HL-60 (cell line): ENCODE results near the gene SKAP2.

Experiments used
- GABPA ChIP-seq: IDR thresholded peaks from 2 replicates; pipeline ENCODE4 v1.6.1; 2012; ENCODE audit warnings: low read depth
- POLR2AphosphoS5 ChIP-seq: IDR thresholded peaks from 2 replicates; pipeline ENCODE4 v1.6.1; 2012; ENCODE audit warnings: low read depth
- SPI1 ChIP-seq: IDR thresholded peaks from 2 replicates; pipeline ENCODE4 v1.6.1; 2012; ENCODE audit warnings: low read depth, mild to moderate bottlenecking, borderline replicate concordance
- TF ChIP-seq, protein P1 (sequence below): IDR thresholded peaks from one replicate; pipeline ENCODE4 v1.5.1; 2011; ENCODE audit warnings: low read length, control low read depth, inconsistent platforms; ENCODE audit not compliant: insufficient read depth
- TF ChIP-seq, protein P2 (sequence below): IDR thresholded peaks from 2 replicates; pipeline ENCODE4 v1.6.1; 2012; ENCODE audit warnings: low read depth; ENCODE audit not compliant: insufficient replicate concordance

DNA sequence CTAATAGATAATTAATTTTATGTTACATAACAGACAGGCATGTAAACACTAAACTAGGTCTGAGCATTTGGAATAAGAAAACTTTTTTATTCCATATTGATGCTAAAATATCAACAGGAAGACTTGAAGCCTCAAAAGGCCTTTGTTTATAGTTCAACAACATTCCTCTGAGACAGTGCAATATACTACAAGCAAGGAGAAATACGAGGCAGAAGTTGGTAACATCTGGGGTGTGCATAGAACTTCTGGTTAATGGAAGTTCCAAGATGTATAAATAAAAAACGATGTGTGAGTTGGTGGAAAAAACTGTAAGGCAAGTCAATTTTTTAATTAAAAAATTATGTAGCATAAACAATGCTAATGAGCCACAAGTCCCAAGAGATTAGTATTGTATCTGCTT is 139.6 kb downstream of the SKAP2 start:
- TF ChIP-seq, protein P1, sequence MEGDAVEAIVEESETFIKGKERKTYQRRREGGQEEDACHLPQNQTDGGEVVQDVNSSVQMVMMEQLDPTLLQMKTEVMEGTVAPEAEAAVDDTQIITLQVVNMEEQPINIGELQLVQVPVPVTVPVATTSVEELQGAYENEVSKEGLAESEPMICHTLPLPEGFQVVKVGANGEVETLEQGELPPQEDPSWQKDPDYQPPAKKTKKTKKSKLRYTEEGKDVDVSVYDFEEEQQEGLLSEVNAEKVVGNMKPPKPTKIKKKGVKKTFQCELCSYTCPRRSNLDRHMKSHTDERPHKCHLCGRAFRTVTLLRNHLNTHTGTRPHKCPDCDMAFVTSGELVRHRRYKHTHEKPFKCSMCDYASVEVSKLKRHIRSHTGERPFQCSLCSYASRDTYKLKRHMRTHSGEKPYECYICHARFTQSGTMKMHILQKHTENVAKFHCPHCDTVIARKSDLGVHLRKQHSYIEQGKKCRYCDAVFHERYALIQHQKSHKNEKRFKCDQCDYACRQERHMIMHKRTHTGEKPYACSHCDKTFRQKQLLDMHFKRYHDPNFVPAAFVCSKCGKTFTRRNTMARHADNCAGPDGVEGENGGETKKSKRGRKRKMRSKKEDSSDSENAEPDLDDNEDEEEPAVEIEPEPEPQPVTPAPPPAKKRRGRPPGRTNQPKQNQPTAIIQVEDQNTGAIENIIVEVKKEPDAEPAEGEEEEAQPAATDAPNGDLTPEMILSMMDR = no peak
- no peak for TF ChIP-seq POLR2AphosphoS5
- TF ChIP-seq GABPA = no peak
- no peak for TF ChIP-seq SPI1
- TF ChIP-seq, protein P2, sequence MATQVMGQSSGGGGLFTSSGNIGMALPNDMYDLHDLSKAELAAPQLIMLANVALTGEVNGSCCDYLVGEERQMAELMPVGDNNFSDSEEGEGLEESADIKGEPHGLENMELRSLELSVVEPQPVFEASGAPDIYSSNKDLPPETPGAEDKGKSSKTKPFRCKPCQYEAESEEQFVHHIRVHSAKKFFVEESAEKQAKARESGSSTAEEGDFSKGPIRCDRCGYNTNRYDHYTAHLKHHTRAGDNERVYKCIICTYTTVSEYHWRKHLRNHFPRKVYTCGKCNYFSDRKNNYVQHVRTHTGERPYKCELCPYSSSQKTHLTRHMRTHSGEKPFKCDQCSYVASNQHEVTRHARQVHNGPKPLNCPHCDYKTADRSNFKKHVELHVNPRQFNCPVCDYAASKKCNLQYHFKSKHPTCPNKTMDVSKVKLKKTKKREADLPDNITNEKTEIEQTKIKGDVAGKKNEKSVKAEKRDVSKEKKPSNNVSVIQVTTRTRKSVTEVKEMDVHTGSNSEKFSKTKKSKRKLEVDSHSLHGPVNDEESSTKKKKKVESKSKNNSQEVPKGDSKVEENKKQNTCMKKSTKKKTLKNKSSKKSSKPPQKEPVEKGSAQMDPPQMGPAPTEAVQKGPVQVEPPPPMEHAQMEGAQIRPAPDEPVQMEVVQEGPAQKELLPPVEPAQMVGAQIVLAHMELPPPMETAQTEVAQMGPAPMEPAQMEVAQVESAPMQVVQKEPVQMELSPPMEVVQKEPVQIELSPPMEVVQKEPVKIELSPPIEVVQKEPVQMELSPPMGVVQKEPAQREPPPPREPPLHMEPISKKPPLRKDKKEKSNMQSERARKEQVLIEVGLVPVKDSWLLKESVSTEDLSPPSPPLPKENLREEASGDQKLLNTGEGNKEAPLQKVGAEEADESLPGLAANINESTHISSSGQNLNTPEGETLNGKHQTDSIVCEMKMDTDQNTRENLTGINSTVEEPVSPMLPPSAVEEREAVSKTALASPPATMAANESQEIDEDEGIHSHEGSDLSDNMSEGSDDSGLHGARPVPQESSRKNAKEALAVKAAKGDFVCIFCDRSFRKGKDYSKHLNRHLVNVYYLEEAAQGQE = no peak
